Kidney capillary endothelial cell (primary cell): ENCODE measurements around the gene BCAS3.

Source experiments
- DNase-seq: peaks from one replicate; pipeline ENCODE4 v3.0.0-alpha.2; 2018; ENCODE audit warnings: low spot score

The BCAS3 gene

GRCh38 chr17:61199431-61200338 is 522.0 kb downstream of the BCAS3 start:
- DNase-seq = no peak

- DNase-seq = no peak
These were observed 522.7 kb downstream of the BCAS3 start for GRCh38 chr17:61200339-61200715.

- no peak for DNase-seq
These were observed 523.6 kb downstream of the BCAS3 start for GRCh38 chr17:61201211-61201610.

- DNase-seq = no peak
These were observed 524.9 kb downstream of the BCAS3 start for GRCh38 chr17:61202564-61202963.

GRCh38 chr17:61203671-61204131 is 526.0 kb downstream of the BCAS3 start:
- no peak for DNase-seq

- no peak for DNase-seq
These were observed 526.8 kb downstream of the BCAS3 start for GRCh38 chr17:61204456-61204855.

- no peak for DNase-seq
These were observed 527.8 kb downstream of the BCAS3 start for GRCh38 chr17:61205401-61205800.

- no peak for DNase-seq
These were observed 528.3 kb downstream of the BCAS3 start for GRCh38 chr17:61205931-61206330.

GRCh38 chr17:61206922-61207321 is 529.3 kb downstream of the BCAS3 start:
- no peak for DNase-seq

GRCh38 chr17:61208301-61209105 is 530.9 kb downstream of the BCAS3 start:
- DNase-seq = no peak

GRCh38 chr17:61209106-61209439 is 531.4 kb downstream of the BCAS3 start:
- DNase-seq = no peak

- DNase-seq = no peak
These were observed 531.9 kb downstream of the BCAS3 start for GRCh38 chr17:61209525-61209924.

GRCh38 chr17:61211236-61211635 is 533.6 kb downstream of the BCAS3 start:
- no peak for DNase-seq

GRCh38 chr17:61212655-61213054 is 535.0 kb downstream of the BCAS3 start:
- no peak for DNase-seq

- DNase-seq = no peak
These were observed 537.1 kb downstream of the BCAS3 start for GRCh38 chr17:61214753-61215152.

GRCh38 chr17:61216066-61216465 is 538.4 kb downstream of the BCAS3 start:
- no peak for DNase-seq

- no peak for DNase-seq
These were observed 540.3 kb downstream of the BCAS3 start for GRCh38 chr17:61217878-61218437.

GRCh38 chr17:61218438-61218837 is 540.8 kb downstream of the BCAS3 start:
- peak; percentile 16 for DNase-seq

GRCh38 chr17:61219460-61219859 is 541.8 kb downstream of the BCAS3 start:
- DNase-seq = no peak

- no peak for DNase-seq
These were observed 543.5 kb downstream of the BCAS3 start for GRCh38 chr17:61221181-61221580.

GRCh38 chr17:61221597-61222471 is 544.2 kb downstream of the BCAS3 start:
- no peak for DNase-seq

GRCh38 chr17:61223725-61224124 is 546.1 kb downstream of the BCAS3 start:
- no peak for DNase-seq
